ENCODE data around the gene PEAK3.

- TF ChIP-seq POLR2A (IDR thresholded peaks at IDR 0.05) (no peak), CTCF (IDR thresholded peaks at IDR 0.05) (no peak)
These were observed 26.2 kb upstream of the PEAK3 start, which contains the start of gene LINGO3 for GRCh38 chr19:2308114-2308556.

All from lower leg skin (tissue), 3 donors.